ENCODE results near the gene CBX5. TPM values are rescaled to one million over a fixed set of nuclear protein-coding genes. Genes with fewer than 3 reads are reported as not detected.

CBX5 gene
- total RNA-seq, 1 experiment from 2014 or later = 130 TPM

- Histone ChIP-seq H3K27ac (ENCODE audit: low read length) (no peak overlapping the region), H3K27me3 (ENCODE audit: control insufficient read depth, insufficient read depth, low read length) (no peaks in the 10 kb centered on the region), H3K4me1 (ENCODE audit: control insufficient read depth, insufficient read depth, low read length) (peaks cover 14% of the 10 kb centered on the region), H3K9me3 (ENCODE audit: control insufficient read depth, insufficient read depth, low read depth, low read length) (no peaks in the 10 kb centered on the region), H3K36me3 (ENCODE audit: control insufficient read depth, insufficient read depth, low read length) (no peaks in the 10 kb centered on the region), H3K4me3 (ENCODE audit: low read depth in 2 of 2, low read length in 2 of 2) (no peak overlapping the region)
- ChIA-PET CTCF (interaction anchor here (0.7 kb wide), 1 partner anchor 89 kb away, joined by 6 read pairs; no protein-coding TSS in a partner anchor), POLR2A (interaction anchor here (1.5 kb wide), 1 partner anchor 226 kb away, joined by 7 read pairs; the partner anchor contains the start of gene HOXC10)
- BruUV-seq (replicated peaks) = no TSS peak
- in situ Hi-C loops (cut with HindIII; ENCODE audit: low pct_unique_long_range_greater_than_20kb, low sequenced_read_pairs) = no loop called here
- TF ChIP-seq CTCF (IDR thresholded peaks at IDR 0.05) (no peak), REST (IDR thresholded peaks at IDR 0.05; ENCODE audit: insufficient read depth in 1 of 2, low read depth in 2 of 2, low read length in 1 of 2) (no peak)
- ATAC-seq (no peak), DNase-seq (ENCODE audit: low read depth, low spot score) (no peak)
- intact Hi-C loops (cut with micrococcal nuclease; ENCODE audit: unreplicated experiment) = no loop called here
These were observed 69.5 kb downstream of the CBX5 start for GRCh38 chr12:54210400-54210790.

- no peak for DNase-seq (ENCODE audit: low read depth, low spot score)
- intact Hi-C loops (cut with micrococcal nuclease; ENCODE audit: unreplicated experiment) (no loop called here), in situ Hi-C loops (cut with HindIII; ENCODE audit: low pct_unique_long_range_greater_than_20kb, low sequenced_read_pairs) (no loop called here)
- ATAC-seq = no peak
- CTCF ChIA-PET = interaction anchor here (0.6 to 1.8 kb wide), 7 partner anchors 8 to 224 kb away, joined by 3 to 8 read pairs (median 3); partner anchors contain the start of genes HOXC10 and HOXC5
- H3K9me3 ChIP-seq (ENCODE audit: control insufficient read depth, insufficient read depth, low read depth, low read length) = no peaks in the 10 kb centered on the region
- no peak overlapping the region for H3K4me3 ChIP-seq (ENCODE audit: low read depth in 2 of 2, low read length in 2 of 2)
- peak overlapping the region; percentile 29; the same call in 1 of the 2 replicates for H3K27ac ChIP-seq (ENCODE audit: low read length)
- H3K4me1 ChIP-seq (ENCODE audit: control insufficient read depth, insufficient read depth, low read length) = peaks cover 14% of the 10 kb centered on the region
- no TSS peak for BruUV-seq (replicated peaks)
- POLR2A ChIA-PET = no interaction called here
- H3K36me3 ChIP-seq (ENCODE audit: control insufficient read depth, insufficient read depth, low read length) = no peaks in the 10 kb centered on the region
- TF ChIP-seq REST (IDR thresholded peaks at IDR 0.05; ENCODE audit: insufficient read depth in 1 of 2, low read depth in 2 of 2, low read length in 1 of 2) = no peak
- TF ChIP-seq CTCF (IDR thresholded peaks at IDR 0.05) = no peak
- TF ChIP-seq SIN3A (IDR thresholded peaks at IDR 0.05; ENCODE audit: borderline replicate concordance, insufficient read depth, low read depth, low read length) = no peak
- TF ChIP-seq POLR2AphosphoS5 (IDR thresholded peaks at IDR 0.05; ENCODE audit: low read depth, low read length) = no peak
- no peak for TF ChIP-seq TCF7L2 (IDR thresholded peaks at IDR 0.05; ENCODE audit: low read depth, low read length)
- no peaks in the 10 kb centered on the region for H3K27me3 ChIP-seq (ENCODE audit: control insufficient read depth, insufficient read depth, low read length)
These were observed 71.3 kb downstream of the CBX5 start for GRCh38 chr12:54208591-54208990.
